ENCODE measurements around the gene TMED3.

TMED3 gene

GRCh38 chr15:79340315-79340602 lies 29.3 kb downstream of the TMED3 start:
- TF ChIP-seq POU6F1 (CRISPR knock-in tag; IDR thresholded peaks at IDR 0.05; ENCODE audit: borderline replicate concordance, low read depth) (no peak), TCF4 (CRISPR knock-in tag; IDR thresholded peaks at IDR 0.05; ENCODE audit: borderline replicate concordance) (no peak), ZC3H10 (CRISPR knock-in tag; IDR thresholded peaks at IDR 0.05) (no peak), ISL1 (CRISPR knock-in tag; IDR thresholded peaks at IDR 0.05) (no peak), RARB (CRISPR knock-in tag; IDR thresholded peaks at IDR 0.05) (no peak)
- TF ChIP-seq, protein P1, sequence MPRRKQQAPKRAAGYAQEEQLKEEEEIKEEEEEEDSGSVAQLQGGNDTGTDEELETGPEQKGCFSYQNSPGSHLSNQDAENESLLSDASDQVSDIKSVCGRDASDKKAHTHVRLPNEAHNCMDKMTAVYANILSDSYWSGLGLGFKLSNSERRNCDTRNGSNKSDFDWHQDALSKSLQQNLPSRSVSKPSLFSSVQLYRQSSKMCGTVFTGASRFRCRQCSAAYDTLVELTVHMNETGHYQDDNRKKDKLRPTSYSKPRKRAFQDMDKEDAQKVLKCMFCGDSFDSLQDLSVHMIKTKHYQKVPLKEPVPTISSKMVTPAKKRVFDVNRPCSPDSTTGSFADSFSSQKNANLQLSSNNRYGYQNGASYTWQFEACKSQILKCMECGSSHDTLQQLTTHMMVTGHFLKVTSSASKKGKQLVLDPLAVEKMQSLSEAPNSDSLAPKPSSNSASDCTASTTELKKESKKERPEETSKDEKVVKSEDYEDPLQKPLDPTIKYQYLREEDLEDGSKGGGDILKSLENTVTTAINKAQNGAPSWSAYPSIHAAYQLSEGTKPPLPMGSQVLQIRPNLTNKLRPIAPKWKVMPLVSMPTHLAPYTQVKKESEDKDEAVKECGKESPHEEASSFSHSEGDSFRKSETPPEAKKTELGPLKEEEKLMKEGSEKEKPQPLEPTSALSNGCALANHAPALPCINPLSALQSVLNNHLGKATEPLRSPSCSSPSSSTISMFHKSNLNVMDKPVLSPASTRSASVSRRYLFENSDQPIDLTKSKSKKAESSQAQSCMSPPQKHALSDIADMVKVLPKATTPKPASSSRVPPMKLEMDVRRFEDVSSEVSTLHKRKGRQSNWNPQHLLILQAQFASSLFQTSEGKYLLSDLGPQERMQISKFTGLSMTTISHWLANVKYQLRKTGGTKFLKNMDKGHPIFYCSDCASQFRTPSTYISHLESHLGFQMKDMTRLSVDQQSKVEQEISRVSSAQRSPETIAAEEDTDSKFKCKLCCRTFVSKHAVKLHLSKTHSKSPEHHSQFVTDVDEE (CRISPR knock-in tag; IDR thresholded peaks at IDR 0.05): no peak

DNA sequence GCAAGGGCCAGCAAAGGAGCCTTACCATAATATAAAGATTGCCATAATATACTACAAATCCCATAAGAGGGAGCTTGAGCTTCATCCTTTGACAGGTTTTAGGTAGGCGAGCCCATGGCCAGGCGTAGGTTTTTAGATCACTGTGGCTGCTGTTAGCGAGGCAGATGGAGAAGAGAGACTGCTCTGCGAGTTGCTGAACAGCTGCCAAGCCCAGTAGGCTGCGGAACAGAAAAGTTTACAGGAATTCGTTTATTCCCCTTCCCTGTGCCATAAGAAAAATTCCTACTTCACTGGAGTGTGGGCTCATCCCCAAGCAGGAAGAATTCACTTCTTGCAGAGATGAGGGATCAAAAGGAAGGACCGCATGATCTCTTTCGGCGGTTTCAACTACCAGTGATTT lies 30.5 kb downstream of the TMED3 start:
- TF ChIP-seq CSDC2 (CRISPR knock-in tag; IDR thresholded peaks at IDR 0.05) (no peak), ZNF565 (CRISPR knock-in tag; conservative IDR thresholded peaks at IDR 0.05; ENCODE audit: low read depth) (no peak)
- no peak for ATAC-seq

More at GRCh38 chr15:79340315-79340602, 29.3 kb downstream of the TMED3 start:
- ATAC-seq: peak; percentile 28; the same call in 2 of the 3 replicates

- TF ChIP-seq POU6F1 (CRISPR knock-in tag; IDR thresholded peaks at IDR 0.05; ENCODE audit: borderline replicate concordance, low read depth) (no peak), ESRRG (CRISPR knock-in tag; IDR thresholded peaks at IDR 0.05) (no peak)
- ATAC-seq: no peak
Measured at GRCh38 chr15:79349525-79349924, 38.6 kb downstream of the TMED3 start.

- no peak for ATAC-seq
- TF ChIP-seq SNAI2 (CRISPR knock-in tag; IDR thresholded peaks at IDR 0.05) (no peak), ESRRG (CRISPR knock-in tag; IDR thresholded peaks at IDR 0.05) (no peak), ZNF70 (CRISPR knock-in tag; IDR thresholded peaks at IDR 0.05) (no peak), TOX (CRISPR knock-in tag; IDR thresholded peaks at IDR 0.05; ENCODE audit: borderline replicate concordance) (no peak), POU6F1 (CRISPR knock-in tag; IDR thresholded peaks at IDR 0.05; ENCODE audit: borderline replicate concordance, low read depth) (no peak)
- TF ChIP-seq, protein P2, sequence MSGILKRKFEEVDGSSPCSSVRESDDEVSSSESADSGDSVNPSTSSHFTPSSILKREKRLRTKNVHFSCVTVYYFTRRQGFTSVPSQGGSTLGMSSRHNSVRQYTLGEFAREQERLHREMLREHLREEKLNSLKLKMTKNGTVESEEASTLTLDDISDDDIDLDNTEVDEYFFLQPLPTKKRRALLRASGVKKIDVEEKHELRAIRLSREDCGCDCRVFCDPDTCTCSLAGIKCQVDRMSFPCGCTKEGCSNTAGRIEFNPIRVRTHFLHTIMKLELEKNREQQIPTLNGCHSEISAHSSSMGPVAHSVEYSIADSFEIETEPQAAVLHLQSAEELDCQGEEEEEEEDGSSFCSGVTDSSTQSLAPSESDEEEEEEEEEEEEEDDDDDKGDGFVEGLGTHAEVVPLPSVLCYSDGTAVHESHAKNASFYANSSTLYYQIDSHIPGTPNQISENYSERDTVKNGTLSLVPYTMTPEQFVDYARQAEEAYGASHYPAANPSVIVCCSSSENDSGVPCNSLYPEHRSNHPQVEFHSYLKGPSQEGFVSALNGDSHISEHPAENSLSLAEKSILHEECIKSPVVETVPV (CRISPR knock-in tag; IDR thresholded peaks at IDR 0.05): no peak
Measured at GRCh38 chr15:79352206-79352605, 41.3 kb downstream of the TMED3 start.

DNA sequence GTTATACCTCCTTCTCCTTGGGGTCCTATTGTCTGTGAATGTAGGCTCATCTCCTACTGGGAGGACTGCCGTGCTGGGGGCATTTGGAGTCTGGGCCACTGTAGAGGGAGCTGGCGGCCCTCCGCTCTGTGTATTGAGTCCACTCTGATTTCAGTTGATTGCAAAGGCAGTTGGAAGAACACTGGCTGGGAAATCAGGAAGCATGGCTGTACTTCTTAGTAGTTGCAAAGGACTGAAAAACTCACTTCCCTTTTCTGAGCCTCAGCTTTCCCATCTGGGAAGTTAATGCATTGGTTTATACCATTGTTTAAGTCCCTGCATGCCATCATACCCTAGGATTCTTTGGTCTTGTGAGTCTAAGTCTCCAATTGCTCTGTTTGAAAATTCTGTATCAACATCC lies 46.7 kb downstream of the TMED3 start:
- ATAC-seq: no peak
- TF ChIP-seq ZFP3 (CRISPR knock-in tag; IDR thresholded peaks at IDR 0.05) (no peak), CREB5 (CRISPR knock-in tag; IDR thresholded peaks at IDR 0.05; ENCODE audit: low read depth) (no peak), ZC3H10 (CRISPR knock-in tag; IDR thresholded peaks at IDR 0.05) (no peak), POU6F1 (CRISPR knock-in tag; IDR thresholded peaks at IDR 0.05; ENCODE audit: borderline replicate concordance, low read depth) (no peak), GLIS3 (CRISPR knock-in tag; IDR thresholded peaks at IDR 0.05) (no peak), ZNF8 (CRISPR knock-in tag; IDR thresholded peaks at IDR 0.05) (no peak), BACH2 (CRISPR knock-in tag; IDR thresholded peaks at IDR 0.05; ENCODE audit: borderline replicate concordance) (no peak), ARNTL (CRISPR knock-in tag; IDR thresholded peaks at IDR 0.05; ENCODE audit: borderline replicate concordance, low read depth) (no peak), ZNF70 (CRISPR knock-in tag; IDR thresholded peaks at IDR 0.05) (no peak), ZFP30 (CRISPR knock-in tag; IDR thresholded peaks at IDR 0.05) (no peak), SNAI2 (CRISPR knock-in tag; IDR thresholded peaks at IDR 0.05) (no peak), ESRRG (CRISPR knock-in tag; IDR thresholded peaks at IDR 0.05) (no peak)
- TF ChIP-seq, protein P2 (CRISPR knock-in tag; IDR thresholded peaks at IDR 0.05): no peak

Data from SK-N-SH treated with all-trans-retinoic acid at 6 μM for 48 hours (cell line).